Measurements from ENCODE around the gene GNAL. TPM values are rescaled to one million over a fixed set of nuclear protein-coding genes. Genes with fewer than 3 reads are reported as not detected.

GNAL gene
- total RNA-seq, 1 donor from 2014 or later: 4.5 TPM

DNA sequence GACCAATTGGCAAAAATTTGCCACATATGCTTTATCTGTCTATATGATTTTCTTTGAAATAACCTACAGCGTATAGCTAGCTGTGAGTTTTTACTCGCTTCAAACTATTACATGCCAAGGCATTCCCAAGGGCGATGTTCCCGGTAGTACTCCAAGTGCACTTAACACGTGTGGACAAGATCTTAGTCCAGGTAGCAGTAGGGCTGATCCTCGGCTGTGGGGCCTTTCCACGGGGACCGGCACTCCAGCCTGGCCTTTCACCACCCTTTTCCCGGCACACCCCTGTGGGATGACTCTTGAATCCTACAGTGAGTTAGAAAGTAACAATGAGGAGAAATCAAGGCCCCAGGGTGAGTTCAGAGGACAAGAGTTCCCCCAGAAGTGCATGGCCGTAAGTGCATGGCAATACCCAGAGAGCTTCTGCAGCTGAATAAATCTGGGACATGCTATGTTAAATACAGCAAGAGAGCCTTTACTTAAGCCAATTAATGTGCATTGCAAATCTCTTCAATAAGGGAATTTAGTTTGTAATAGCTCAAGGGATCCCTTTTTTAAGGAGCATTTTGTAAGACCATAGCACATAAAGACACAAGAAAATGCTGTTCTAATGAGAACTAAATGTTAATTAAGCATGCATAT lies 188.6 kb downstream of the GNAL start:
- no peak overlapping the region for H3K4me2 ChIP-seq (ENCODE audit: low read length)
- no peak for TF ChIP-seq EZH2 (IDR thresholded peaks at IDR 0.05; ENCODE audit: insufficient read depth, low read length)
- TF ChIP-seq, protein P1, sequence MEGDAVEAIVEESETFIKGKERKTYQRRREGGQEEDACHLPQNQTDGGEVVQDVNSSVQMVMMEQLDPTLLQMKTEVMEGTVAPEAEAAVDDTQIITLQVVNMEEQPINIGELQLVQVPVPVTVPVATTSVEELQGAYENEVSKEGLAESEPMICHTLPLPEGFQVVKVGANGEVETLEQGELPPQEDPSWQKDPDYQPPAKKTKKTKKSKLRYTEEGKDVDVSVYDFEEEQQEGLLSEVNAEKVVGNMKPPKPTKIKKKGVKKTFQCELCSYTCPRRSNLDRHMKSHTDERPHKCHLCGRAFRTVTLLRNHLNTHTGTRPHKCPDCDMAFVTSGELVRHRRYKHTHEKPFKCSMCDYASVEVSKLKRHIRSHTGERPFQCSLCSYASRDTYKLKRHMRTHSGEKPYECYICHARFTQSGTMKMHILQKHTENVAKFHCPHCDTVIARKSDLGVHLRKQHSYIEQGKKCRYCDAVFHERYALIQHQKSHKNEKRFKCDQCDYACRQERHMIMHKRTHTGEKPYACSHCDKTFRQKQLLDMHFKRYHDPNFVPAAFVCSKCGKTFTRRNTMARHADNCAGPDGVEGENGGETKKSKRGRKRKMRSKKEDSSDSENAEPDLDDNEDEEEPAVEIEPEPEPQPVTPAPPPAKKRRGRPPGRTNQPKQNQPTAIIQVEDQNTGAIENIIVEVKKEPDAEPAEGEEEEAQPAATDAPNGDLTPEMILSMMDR (IDR thresholded peaks at IDR 0.05; ENCODE audit: insufficient read depth, low read depth, low read length): no peak
- H3K9me3 ChIP-seq (ENCODE audit: insufficient read depth, low read depth, low read length): no peaks in the 10 kb centered on the region
- DNase-seq (ENCODE audit: low read depth) (no peak), FAIRE-seq (no peak)
- Mint-ChIP-seq H3K27me3 (ENCODE audit: low read depth, unreplicated experiment) (peaks cover 5% of the 10 kb centered on the region), H3K9me3 (ENCODE audit: unreplicated experiment) (peaks cover 11% of the 10 kb centered on the region), H3K4me1 (ENCODE audit: low read depth, unreplicated experiment) (no peaks in the 10 kb centered on the region), H3K4me3 (ENCODE audit: unreplicated experiment) (no peak overlapping the region), H3K27ac (ENCODE audit: unreplicated experiment) (no peak overlapping the region), H3K36me3 (ENCODE audit: low read depth, unreplicated experiment) (peaks cover 17% of the 10 kb centered on the region)
- no peaks in the 10 kb centered on the region for H3K36me3 ChIP-seq (ENCODE audit: insufficient read depth, low read length)
- H3K9ac ChIP-seq (ENCODE audit: low read length): no peak overlapping the region
- H3K27ac ChIP-seq (ENCODE audit: low read depth, low read length): no peak overlapping the region
- H3K4me3 ChIP-seq (ENCODE audit: insufficient read depth, low read depth, low read length): no peak overlapping the region
- no peaks in the 10 kb centered on the region for H3K4me1 ChIP-seq (ENCODE audit: insufficient read depth, low read length)
- H3K27me3 ChIP-seq (ENCODE audit: insufficient read depth, low read length): no peaks in the 10 kb centered on the region
- no peaks in the 10 kb centered on the region for H3K79me2 ChIP-seq (ENCODE audit: insufficient read depth, low read length)
- H4K20me1 ChIP-seq (ENCODE audit: insufficient read depth, low read length): no peaks in the 10 kb centered on the region
- H2AFZ ChIP-seq (ENCODE audit: low read depth, low read length): no peak overlapping the region

DNA sequence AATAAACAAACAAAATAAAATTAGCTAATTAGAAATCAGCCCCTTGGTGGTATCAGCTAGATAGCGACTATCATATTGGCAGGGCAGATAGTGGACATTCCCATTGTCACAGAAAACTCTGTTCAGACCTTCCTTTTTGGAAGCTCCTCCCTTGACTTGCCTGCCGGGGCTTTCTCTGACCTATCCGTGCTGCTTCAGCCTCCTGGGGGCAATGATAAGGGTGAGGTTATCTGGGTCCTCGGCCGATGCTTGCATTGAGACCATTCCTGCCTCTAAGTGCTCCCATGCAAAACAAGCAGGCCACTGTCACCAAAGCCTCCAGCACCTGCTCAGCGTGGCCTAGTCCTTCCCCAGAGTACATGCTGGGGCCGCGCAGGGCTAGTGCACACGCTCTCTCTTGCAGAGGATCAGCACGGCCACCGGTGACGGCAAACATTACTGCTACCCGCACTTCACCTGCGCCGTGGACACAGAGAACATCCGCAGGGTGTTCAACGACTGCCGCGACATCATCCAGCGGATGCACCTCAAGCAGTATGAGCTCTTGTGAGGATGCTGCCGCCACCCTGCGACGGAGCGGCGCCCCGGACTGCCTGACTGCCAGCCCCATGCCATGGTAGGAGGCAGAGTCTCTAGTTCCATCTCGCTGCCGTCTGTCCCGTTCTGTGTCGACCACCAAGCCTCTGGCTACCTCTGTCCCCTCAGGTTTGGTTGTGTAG lies 191.7 kb downstream of the GNAL start:
- H3K4me3 ChIP-seq (ENCODE audit: insufficient read depth, low read depth, low read length): no peak overlapping the region
- Mint-ChIP-seq H3K4me1 (ENCODE audit: low read depth, unreplicated experiment) (no peaks in the 10 kb centered on the region), H3K36me3 (ENCODE audit: low read depth, unreplicated experiment) (peaks cover 14% of the 10 kb centered on the region), H3K4me3 (ENCODE audit: unreplicated experiment) (no peak overlapping the region), H3K27me3 (ENCODE audit: low read depth, unreplicated experiment) (no peaks in the 10 kb centered on the region), H3K27ac (ENCODE audit: unreplicated experiment) (no peak overlapping the region), H3K9me3 (ENCODE audit: unreplicated experiment) (peaks cover 6% of the 10 kb centered on the region)
- H3K4me1 ChIP-seq (ENCODE audit: insufficient read depth, low read length): no peaks in the 10 kb centered on the region
- no peaks in the 10 kb centered on the region for H4K20me1 ChIP-seq (ENCODE audit: insufficient read depth, low read length)
- H3K27me3 ChIP-seq (ENCODE audit: insufficient read depth, low read length): no peaks in the 10 kb centered on the region
- no peak overlapping the region for H2AFZ ChIP-seq (ENCODE audit: low read depth, low read length)
- no peak overlapping the region for H3K9ac ChIP-seq (ENCODE audit: low read length)
- no peak for TF ChIP-seq EZH2 (IDR thresholded peaks at IDR 0.05; ENCODE audit: insufficient read depth, low read length)
- TF ChIP-seq, protein P1 (IDR thresholded peaks at IDR 0.05; ENCODE audit: insufficient read depth, low read depth, low read length): no peak
- no peaks in the 10 kb centered on the region for H3K9me3 ChIP-seq (ENCODE audit: insufficient read depth, low read depth, low read length)
- H3K79me2 ChIP-seq (ENCODE audit: insufficient read depth, low read length): no peaks in the 10 kb centered on the region
- no peaks in the 10 kb centered on the region for H3K36me3 ChIP-seq (ENCODE audit: insufficient read depth, low read length)
- FAIRE-seq (no peak), DNase-seq (ENCODE audit: low read depth) (no peak)
- H3K4me2 ChIP-seq (ENCODE audit: low read length): no peak overlapping the region
- H3K27ac ChIP-seq (ENCODE audit: low read depth, low read length): no peak overlapping the region

DNA sequence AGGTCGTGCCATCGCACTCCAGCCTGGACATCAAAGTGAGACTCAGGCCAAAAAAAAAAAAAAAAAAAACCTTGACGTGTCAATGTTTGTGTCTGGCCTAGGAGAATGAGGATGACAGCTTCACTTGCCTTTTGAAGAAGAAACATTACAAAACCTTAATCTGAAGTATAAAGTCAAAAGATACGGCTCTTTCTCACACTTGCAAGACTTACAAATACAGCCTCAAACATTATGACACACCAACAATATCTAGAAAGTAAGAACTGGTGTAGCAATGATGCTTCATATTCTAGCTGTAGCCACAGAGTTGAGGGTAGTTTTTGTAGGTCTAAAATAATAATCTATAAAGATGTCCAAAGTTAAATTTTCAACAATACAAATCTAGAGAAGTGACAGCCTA lies 193.6 kb downstream of the GNAL start:
- no peak overlapping the region for H3K4me2 ChIP-seq (ENCODE audit: low read length)
- H4K20me1 ChIP-seq (ENCODE audit: insufficient read depth, low read length): no peaks in the 10 kb centered on the region
- H3K9me3 ChIP-seq (ENCODE audit: insufficient read depth, low read depth, low read length): no peaks in the 10 kb centered on the region
- peaks cover 7% of the 10 kb centered on the region for H3K36me3 Mint-ChIP-seq (ENCODE audit: low read depth, unreplicated experiment)
- no peak overlapping the region for H3K27ac Mint-ChIP-seq (ENCODE audit: unreplicated experiment)
- H3K27ac ChIP-seq (ENCODE audit: low read depth, low read length): no peak overlapping the region
- no peaks in the 10 kb centered on the region for H3K4me1 ChIP-seq (ENCODE audit: insufficient read depth, low read length)
- H3K4me1 Mint-ChIP-seq (ENCODE audit: low read depth, unreplicated experiment): peaks cover 5% of the 10 kb centered on the region
- H3K79me2 ChIP-seq (ENCODE audit: insufficient read depth, low read length): no peaks in the 10 kb centered on the region
- no peaks in the 10 kb centered on the region for H3K36me3 ChIP-seq (ENCODE audit: insufficient read depth, low read length)
- H3K9me3 Mint-ChIP-seq (ENCODE audit: unreplicated experiment): peaks cover 3% of the 10 kb centered on the region
- DNase-seq (ENCODE audit: low read depth): no peak
- H3K9ac ChIP-seq (ENCODE audit: low read length): no peak overlapping the region
- H3K27me3 Mint-ChIP-seq (ENCODE audit: low read depth, unreplicated experiment): no peaks in the 10 kb centered on the region
- no peak overlapping the region for H3K4me3 ChIP-seq (ENCODE audit: insufficient read depth, low read depth, low read length)
- no peak overlapping the region for H3K4me3 Mint-ChIP-seq (ENCODE audit: unreplicated experiment)
- no peak for FAIRE-seq
- no peak overlapping the region for H2AFZ ChIP-seq (ENCODE audit: low read depth, low read length)
- no peaks in the 10 kb centered on the region for H3K27me3 ChIP-seq (ENCODE audit: insufficient read depth, low read length)
- no peak for TF ChIP-seq EZH2 (IDR thresholded peaks at IDR 0.05; ENCODE audit: insufficient read depth, low read length)
- TF ChIP-seq, protein P1 (IDR thresholded peaks at IDR 0.05; ENCODE audit: insufficient read depth, low read depth, low read length): no peak
